Measurements from ENCODE around the gene SMPD3. TPM values are rescaled to one million over a fixed set of nuclear protein-coding genes. Genes with fewer than 3 reads are reported as not detected.
A peak's percentile ranks its signal among the peaks of the same experiment; 100 is the strongest.

Gene SMPD3
- total and polyA plus RNA-seq, 2 of the 8 experiments (the other 6 are each of a cell fraction or from before 2014, with no cell fraction given) = 0.39 to 1.3 TPM

DNA sequence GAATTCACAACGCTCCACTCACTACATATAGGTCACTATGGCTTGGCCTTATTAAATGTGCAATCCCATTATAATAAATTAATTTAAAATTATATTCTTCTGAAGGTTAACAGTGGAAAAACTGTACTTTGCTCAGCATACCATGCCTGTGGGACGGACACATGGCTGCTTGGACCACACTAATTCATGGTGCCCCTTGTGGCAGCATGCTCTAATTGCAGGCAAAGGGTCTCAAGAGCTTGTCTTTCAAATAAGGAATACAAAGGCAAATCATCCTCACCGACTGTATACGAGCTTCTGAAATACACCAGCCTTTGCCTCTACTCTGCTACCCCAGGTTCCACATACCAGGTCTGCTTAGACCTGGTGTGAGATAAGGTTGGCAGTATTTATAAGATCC, 11.7 kb downstream of the SMPD3 start:
- no peak overlapping the region for H3K56ac ChIP-seq (replicated peaks; ENCODE audit: insufficient read length, low read depth, low read length)
- no peak overlapping the region for H2BK5ac ChIP-seq (ENCODE audit: low read depth, low read length)
- H3K27ac ChIP-seq (ENCODE audit: low read depth, low read length) = no peak overlapping the region
- H3K36me3 ChIP-seq (ENCODE audit: control insufficient read depth in 2 of 4, insufficient read depth in 4 of 4, low read length in 3 of 4) = no peaks in the 10 kb centered on the region
- peaks cover 0 to 2% of the 10 kb centered on the region in 2 experiments for H4K20me1 ChIP-seq (replicated peaks in 1 of 2; ENCODE audit: control insufficient read depth in 1 of 2, insufficient read depth in 2 of 2, low read length in 2 of 2)
- no peak overlapping the region for H3K18ac ChIP-seq (ENCODE audit: extremely low read depth, low read length)
- no peak overlapping the region for H3K9ac ChIP-seq (replicated peaks in 1 of 4; ENCODE audit: extremely low read depth in 1 of 4, low read depth in 3 of 4, low read length in 3 of 4)
- H3K23ac ChIP-seq (ENCODE audit: insufficient read length) = no peak overlapping the region
- POLR2A ChIA-PET (ENCODE audit: partially characterized antibody) = no interaction called here
- H2AK5ac ChIP-seq (ENCODE audit: low read depth, low read length) = no peak overlapping the region
- no peak overlapping the region for H3K4ac ChIP-seq (replicated peaks; ENCODE audit: insufficient read length, low read depth, low read length)
- FAIRE-seq = no peak
- no peak overlapping the region for H2BK15ac ChIP-seq (ENCODE audit: low read length)
- no peak for TF ChIP-seq SP2 (IDR thresholded peaks at IDR 0.05; ENCODE audit: low read length)
- TF ChIP-seq, protein P1, sequence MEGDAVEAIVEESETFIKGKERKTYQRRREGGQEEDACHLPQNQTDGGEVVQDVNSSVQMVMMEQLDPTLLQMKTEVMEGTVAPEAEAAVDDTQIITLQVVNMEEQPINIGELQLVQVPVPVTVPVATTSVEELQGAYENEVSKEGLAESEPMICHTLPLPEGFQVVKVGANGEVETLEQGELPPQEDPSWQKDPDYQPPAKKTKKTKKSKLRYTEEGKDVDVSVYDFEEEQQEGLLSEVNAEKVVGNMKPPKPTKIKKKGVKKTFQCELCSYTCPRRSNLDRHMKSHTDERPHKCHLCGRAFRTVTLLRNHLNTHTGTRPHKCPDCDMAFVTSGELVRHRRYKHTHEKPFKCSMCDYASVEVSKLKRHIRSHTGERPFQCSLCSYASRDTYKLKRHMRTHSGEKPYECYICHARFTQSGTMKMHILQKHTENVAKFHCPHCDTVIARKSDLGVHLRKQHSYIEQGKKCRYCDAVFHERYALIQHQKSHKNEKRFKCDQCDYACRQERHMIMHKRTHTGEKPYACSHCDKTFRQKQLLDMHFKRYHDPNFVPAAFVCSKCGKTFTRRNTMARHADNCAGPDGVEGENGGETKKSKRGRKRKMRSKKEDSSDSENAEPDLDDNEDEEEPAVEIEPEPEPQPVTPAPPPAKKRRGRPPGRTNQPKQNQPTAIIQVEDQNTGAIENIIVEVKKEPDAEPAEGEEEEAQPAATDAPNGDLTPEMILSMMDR (IDR thresholded peaks at IDR 0.05; ENCODE audit: control extremely low read depth in 1 of 3, insufficient read depth in 1 of 3, low read depth in 1 of 3, low read length in 3 of 3) = peak; percentile 51 to 65 (median 58)
- no peak for TF ChIP-seq POU5F1 (IDR thresholded peaks at IDR 0.05; ENCODE audit: low read depth, low read length)
- TF ChIP-seq BACH1 (IDR thresholded peaks at IDR 0.05; ENCODE audit: low read length) = no peak
- no peak for TF ChIP-seq SRF (IDR thresholded peaks at IDR 0.05; ENCODE audit: low read depth, low read length)
- TF ChIP-seq, protein P2, sequence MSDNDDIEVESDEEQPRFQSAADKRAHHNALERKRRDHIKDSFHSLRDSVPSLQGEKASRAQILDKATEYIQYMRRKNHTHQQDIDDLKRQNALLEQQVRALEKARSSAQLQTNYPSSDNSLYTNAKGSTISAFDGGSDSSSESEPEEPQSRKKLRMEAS (IDR thresholded peaks at IDR 0.05) = peak; percentile 51; the same call in 1 of the 2 replicates
- TF ChIP-seq RAD21 (IDR thresholded peaks at IDR 0.05 in 1 of 2, conservative IDR thresholded peaks at IDR 0.05 in 1 of 2; ENCODE audit: low read depth in 2 of 2, low read length in 2 of 2) = peak; percentile 34 to 51
- no peak for TF ChIP-seq KDM1A (IDR thresholded peaks at IDR 0.05; ENCODE audit: borderline replicate concordance, low read length)
- H3K4me3 ChIP-seq (ENCODE audit: extremely low read depth in 1 of 4, insufficient read depth in 2 of 4, low read depth in 3 of 4, low read length in 4 of 4) = no peak overlapping the region
- H3K9me3 ChIP-seq (ENCODE audit: insufficient read depth in 2 of 2, low read depth in 1 of 2, low read length in 1 of 2) = peaks cover 7 to 12% of the 10 kb centered on the region in 2 experiments; a peak in 3 of 4 replicates
- no peak overlapping the region for H2BK120ac ChIP-seq (replicated peaks; ENCODE audit: low read depth, low read length)
- no peaks in the 10 kb centered on the region for H3K23me2 ChIP-seq (ENCODE audit: low read depth, low read length)
- H2AFZ ChIP-seq (ENCODE audit: low read length) = no peak overlapping the region
- H3K79me2 ChIP-seq (ENCODE audit: control insufficient read depth in 1 of 2, insufficient read depth in 2 of 2, low read length in 2 of 2) = no peaks in the 10 kb centered on the region
- CTCF ChIA-PET (ENCODE audit: partially characterized antibody) = interaction anchor here (0.6 to 16.6 kb wide), 18 partner anchors 9 to 348 kb away, joined by 3 to 153 read pairs (median 4); no protein-coding TSS in a partner anchor
- H4K8ac ChIP-seq (ENCODE audit: extremely low read depth, insufficient read depth, low read length) = no peak overlapping the region
- peaks cover 0 to 3% (median 0%) of the 10 kb centered on the region in 4 experiments; a peak in 1 of 7 replicates for H3K4me1 ChIP-seq (replicated peaks in 1 of 4; ENCODE audit: control insufficient read depth in 3 of 4, insufficient read depth in 4 of 4, low read length in 3 of 4)
- H3K79me1 ChIP-seq (ENCODE audit: low read depth, low read length) = no peaks in the 10 kb centered on the region
- H4K91ac ChIP-seq (replicated peaks; ENCODE audit: insufficient read length, low read length) = no peak overlapping the region
- DNase-seq (ENCODE audit: low read depth in 1 of 2, low spot score in 2 of 2) = peak in 1 of 2 experiments; percentile 65
- H3K14ac ChIP-seq (ENCODE audit: insufficient read length) = no peak overlapping the region
- H3K27me3 ChIP-seq (replicated peaks in 1 of 4; ENCODE audit: control insufficient read depth in 3 of 4, extremely low read depth in 1 of 4, insufficient read depth in 3 of 4, low read length in 3 of 4) = no peaks in the 10 kb centered on the region; a peak in 1 of 7 replicates
- no peak overlapping the region for H2BK20ac ChIP-seq (ENCODE audit: low read length)
- no peak overlapping the region for H2BK12ac ChIP-seq (ENCODE audit: low read depth, low read length)
- WGBS, 2 experiments (ENCODE audit: extremely low coverage in 1 of 2, insufficient coverage in 1 of 2, insufficient read length in 1 of 2, insufficient replicate concordance in 2 of 2, low coverage in 1 of 2, low lambda C conversion rate in 2 of 2, missing lambda C conversion rate in 1 of 2) = 83% methylated on average over 4 of the region's 4 CpGs; no CpG with 5 or more reads in 1 of the 2 experiments
- no peak overlapping the region for H3K4me2 ChIP-seq (ENCODE audit: insufficient read depth in 1 of 2, low read depth in 2 of 2, low read length in 2 of 2)
- no peak overlapping the region for H4K5ac ChIP-seq (ENCODE audit: insufficient read length, low read depth, low read length)
